Spleen (tissue), 11 donors: ENCODE measurements around the gene ICAM4. TPM values are rescaled to one million over a fixed set of nuclear protein-coding genes. Genes with fewer than 3 reads are reported as not detected.

Source experiments
- DNase-seq: peaks from one replicate; pipeline ENCODE4 v3.0.0-alpha.2; 2020
- H3K27ac ChIP-seq, 8 donors: fragments of 200-600 bp; sonication (generic) in 7 of 8; 1 replicate in 4 of 8; 2 replicates in 4 of 8; pipeline versions ENCODE4 v1.5.0 to v1.8.0; 2016 to 2021; ENCODE audit warnings: inconsistent platforms in 4 of 8, mild to moderate bottlenecking in 4 of 8, moderate library complexity in 1 of 8
- H3K27me3 ChIP-seq, 7 donors: fragments of 200-600 bp; sonication (generic) in 6 of 7; replicated peaks in 1 of 7; 1 replicate in 4 of 7; 2 replicates in 3 of 7; pipeline versions ENCODE4 v1.5.0 to v1.8.0; 2016 to 2021; ENCODE audit warnings: inconsistent platforms in 3 of 7, mild to moderate bottlenecking in 1 of 7
- H3K36me3 ChIP-seq, 6 donors: fragments of 200-600 bp; sonication (generic) in 5 of 6; 1 replicate in 4 of 6; 2 replicates in 2 of 6; pipeline versions ENCODE4 v1.5.0 to v1.8.0; 2016 to 2021; ENCODE audit warnings: inconsistent platforms in 2 of 6
- H3K4me1 ChIP-seq, 6 donors: fragments of 200-600 bp; sonication (generic) in 5 of 6; 1 replicate in 3 of 6; 2 replicates in 3 of 6; pipeline versions ENCODE4 v1.5.0 to v1.8.0; 2016 to 2021; ENCODE audit warnings: inconsistent platforms in 3 of 6
- H3K4me3 ChIP-seq, 8 donors: fragments of 200-600 bp; sonication (generic) in 7 of 8; 1 replicate in 4 of 8; 2 replicates in 4 of 8; pipeline versions ENCODE4 v1.5.0 to v1.8.0; 2016 to 2021; ENCODE audit warnings: inconsistent platforms in 4 of 8, mild to moderate bottlenecking in 4 of 8, moderate library complexity in 2 of 8
- H3K9me3 ChIP-seq, 8 donors: fragments of 200-600 bp; sonication (generic) in 7 of 8; 1 replicate in 4 of 8; 2 replicates in 4 of 8; pipeline versions ENCODE4 v1.5.0 to v1.8.0; 2016 to 2021; ENCODE audit warnings: inconsistent platforms in 4 of 8
- POLR2A ChIP-seq, 3 donors: fragments of 450-650 bp; IDR thresholded peaks; one replicate each; pipeline ENCODE4 v1.5.1; 2017; ENCODE audit warnings: antibody characterized with exemption in 3 of 3, mild to moderate bottlenecking in 1 of 3
- POLR2AphosphoS5 ChIP-seq, 3 donors: sonication (generic); formaldehyde crosslinking; IDR thresholded peaks; one replicate each; pipeline ENCODE4 v1.5.1; 2017; ENCODE audit warnings: antibody characterized with exemption in 3 of 3
- WGBS, 5 donors: extraction: QIAGEN DNeasy Blood & Tissue Kit in 3 of 5; methylation state at CpG; one replicate each; pipeline versions ENCODE4 v1.1.5 to v1.1.7; 2013 to 2018; 5-methylcytosine and 5-hydroxymethylcytosine counted together
- intact Hi-C: fragments of 100-400 bp; cut with DNase I; formaldehyde crosslinking; loops from one replicate; pipeline ENCODE4 v1.15.0; 2023; ENCODE audit warnings: low total_unique reads
- polyA plus RNA-seq, 3 donors: library from polyadenylated mRNA; stranded (reverse); fragments of 200-250 nt; gene quantifications; one replicate each; pipeline ENCODE4 v1.2.1, GENCODE V29; 2013
- total RNA-seq, 7 donors: library from RNA; depleted of rRNA in 3 of 7; stranded (reverse); fragments of >200 nt in 3 of 7; fragmentation: NEBNext Ultra II Directional in 4 of 7; extraction: Animal tissue kit (Norgen Biotek cat#: 25700) in 4 of 7; gene quantifications; one replicate each; pipeline versions ENCODE4 v1.1.0 to v1.2.1, GENCODE V29; 2016 to 2021
- TF ChIP-seq, protein P1 (sequence below), 11 experiments: fragments of 200-600 bp in 7 of 11; fragments of 450-650 bp in 4 of 11; sonication (generic) in 4 of 11; IDR thresholded peaks in 8 of 11; conservative IDR thresholded peaks in 3 of 11; 1 replicate in 7 of 11; 2 replicates in 4 of 11; pipeline versions ENCODE4 v1.4.0 to v1.8.0; 2016 to 2021; ENCODE audit warnings: antibody characterized with exemption in 11 of 11, inconsistent platforms in 4 of 11, mild to moderate bottlenecking in 1 of 11
- donor health status: healthy with polysubstance abuse.
- donor health status: DM: no; HTN: no; CAD: no; lungs with moderate emphysema.
- donor health status: DM: no; HTN: no; CAD: no.
- donor health status: Bipolar disorder and iron deficiency.
- donor health status: healthy.
- donor health status: DM: no; HTN: no; CAD: no.
- donor health status: DM: yes; HTN: yes; CAD: no.

ICAM4 gene
- total and polyA plus RNA-seq, 10 donors: 0.48 to 3.7 (median 1.3) TPM

DNA sequence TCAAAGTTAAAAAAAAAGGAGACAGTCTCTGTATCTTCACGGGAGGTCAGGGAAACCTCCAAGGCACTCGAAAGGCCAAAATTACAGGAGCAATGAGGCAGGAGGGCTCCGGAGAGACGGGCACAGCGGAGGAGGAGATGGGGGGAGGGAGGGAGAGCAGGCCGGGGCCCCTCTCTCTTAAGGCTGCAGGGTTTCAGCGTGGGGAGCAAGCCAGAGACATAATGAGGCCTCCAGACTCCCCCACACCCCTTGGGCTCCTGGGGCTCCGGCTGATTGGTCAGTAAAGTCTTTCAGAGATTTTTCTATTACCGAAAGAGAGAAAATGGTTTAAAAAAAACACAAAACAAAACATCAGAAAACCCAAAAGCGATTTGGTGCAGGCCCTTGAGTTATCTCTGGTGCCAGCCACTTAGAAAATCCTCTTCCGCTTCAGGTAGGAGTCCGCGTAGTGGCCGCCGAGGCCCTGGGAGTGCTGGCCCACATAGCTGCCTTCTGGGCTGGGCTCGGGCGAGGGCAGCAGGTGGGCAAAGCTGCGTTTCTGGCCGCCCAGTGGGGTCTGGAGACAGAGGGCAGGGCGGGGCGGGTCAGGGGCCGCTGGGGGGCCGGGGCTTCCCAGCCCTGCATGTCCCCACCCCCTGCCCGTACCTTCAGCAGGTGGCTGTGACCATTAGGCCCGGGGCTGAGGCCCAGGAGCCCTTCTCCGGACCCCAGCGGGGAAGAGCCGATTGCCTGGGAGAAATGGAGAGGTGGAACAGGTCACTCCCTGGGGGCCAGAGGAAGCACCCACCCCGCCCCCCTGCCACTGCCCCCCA lies 30.5 kb downstream of the ICAM4 start:
- peak overlapping the region in 1 of 8 donors; percentile 77 for H3K27ac ChIP-seq
- H3K9me3 ChIP-seq: no peaks in the 10 kb centered on the region
- H3K36me3 ChIP-seq: peaks cover 0 to 75% (median 59%) of the 10 kb centered on the region in 6 donors
- peaks cover 12 to 26% (median 21%) of the 10 kb centered on the region in 6 donors for H3K4me1 ChIP-seq
- no peak for DNase-seq
- H3K4me3 ChIP-seq: no peak overlapping the region
- WGBS, 5 donors: 79 to 92% (median 88%) methylated on average over 20 to 29 of the region's 29 CpGs
- H3K27me3 ChIP-seq: no peaks in the 10 kb centered on the region
- intact Hi-C loops: no loop called here
- TF ChIP-seq, protein P1, sequence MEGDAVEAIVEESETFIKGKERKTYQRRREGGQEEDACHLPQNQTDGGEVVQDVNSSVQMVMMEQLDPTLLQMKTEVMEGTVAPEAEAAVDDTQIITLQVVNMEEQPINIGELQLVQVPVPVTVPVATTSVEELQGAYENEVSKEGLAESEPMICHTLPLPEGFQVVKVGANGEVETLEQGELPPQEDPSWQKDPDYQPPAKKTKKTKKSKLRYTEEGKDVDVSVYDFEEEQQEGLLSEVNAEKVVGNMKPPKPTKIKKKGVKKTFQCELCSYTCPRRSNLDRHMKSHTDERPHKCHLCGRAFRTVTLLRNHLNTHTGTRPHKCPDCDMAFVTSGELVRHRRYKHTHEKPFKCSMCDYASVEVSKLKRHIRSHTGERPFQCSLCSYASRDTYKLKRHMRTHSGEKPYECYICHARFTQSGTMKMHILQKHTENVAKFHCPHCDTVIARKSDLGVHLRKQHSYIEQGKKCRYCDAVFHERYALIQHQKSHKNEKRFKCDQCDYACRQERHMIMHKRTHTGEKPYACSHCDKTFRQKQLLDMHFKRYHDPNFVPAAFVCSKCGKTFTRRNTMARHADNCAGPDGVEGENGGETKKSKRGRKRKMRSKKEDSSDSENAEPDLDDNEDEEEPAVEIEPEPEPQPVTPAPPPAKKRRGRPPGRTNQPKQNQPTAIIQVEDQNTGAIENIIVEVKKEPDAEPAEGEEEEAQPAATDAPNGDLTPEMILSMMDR (IDR thresholded peaks at IDR 0.05 in 8 of 11, conservative IDR thresholded peaks at IDR 0.05 in 3 of 11): no peak
- TF ChIP-seq POLR2AphosphoS5 (IDR thresholded peaks at IDR 0.05): no peak
- no peak for TF ChIP-seq POLR2A (IDR thresholded peaks at IDR 0.05)

DNA sequence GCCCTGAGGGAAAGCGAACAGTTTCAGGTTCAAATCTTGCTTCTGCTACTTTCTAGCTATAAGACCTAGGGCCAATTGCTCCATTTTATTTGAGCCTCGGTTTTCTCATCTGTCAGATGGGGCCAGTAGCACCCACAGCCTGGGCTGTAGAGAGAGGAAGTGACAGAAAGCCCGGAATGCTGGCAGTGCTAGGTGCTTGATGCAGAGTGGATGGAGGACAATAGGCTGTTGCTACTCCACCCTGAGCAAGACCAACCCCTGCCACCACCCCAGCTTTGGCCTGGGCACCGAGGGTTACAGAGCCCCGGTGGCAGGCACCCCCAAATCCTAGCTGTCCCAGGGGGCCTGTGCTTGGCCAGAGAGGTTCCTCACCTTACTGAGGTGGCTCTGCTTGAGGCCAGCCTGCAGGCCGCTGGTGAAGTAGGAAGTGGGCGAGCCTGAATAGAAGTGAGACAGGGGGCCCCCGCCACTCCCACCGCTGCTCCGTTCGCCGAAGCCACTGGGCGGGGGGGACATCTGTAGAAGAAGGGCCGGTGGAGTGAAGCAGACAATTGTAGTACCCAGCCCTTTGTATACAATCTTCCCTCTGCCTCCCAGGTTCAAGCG lies 31.2 kb downstream of the ICAM4 start:
- Histone ChIP-seq H3K9me3 (no peaks in the 10 kb centered on the region), H3K4me1 (peaks cover 12 to 26% (median 21%) of the 10 kb centered on the region in 6 donors), H3K36me3 (peaks cover 0 to 76% (median 66%) of the 10 kb centered on the region in 6 donors), H3K27me3 (no peaks in the 10 kb centered on the region), H3K27ac (no peak overlapping the region), H3K4me3 (no peak overlapping the region)
- TF ChIP-seq POLR2A (IDR thresholded peaks at IDR 0.05): no peak
- TF ChIP-seq POLR2AphosphoS5 (IDR thresholded peaks at IDR 0.05): no peak
- TF ChIP-seq, protein P1 (IDR thresholded peaks at IDR 0.05 in 8 of 11, conservative IDR thresholded peaks at IDR 0.05 in 3 of 11): no peak
- intact Hi-C loops: no loop called here
- 90 to 96% (median 92%) methylated on average over 12 to 15 of the region's 15 CpGs for WGBS, 5 donors
- DNase-seq: no peak

DNA sequence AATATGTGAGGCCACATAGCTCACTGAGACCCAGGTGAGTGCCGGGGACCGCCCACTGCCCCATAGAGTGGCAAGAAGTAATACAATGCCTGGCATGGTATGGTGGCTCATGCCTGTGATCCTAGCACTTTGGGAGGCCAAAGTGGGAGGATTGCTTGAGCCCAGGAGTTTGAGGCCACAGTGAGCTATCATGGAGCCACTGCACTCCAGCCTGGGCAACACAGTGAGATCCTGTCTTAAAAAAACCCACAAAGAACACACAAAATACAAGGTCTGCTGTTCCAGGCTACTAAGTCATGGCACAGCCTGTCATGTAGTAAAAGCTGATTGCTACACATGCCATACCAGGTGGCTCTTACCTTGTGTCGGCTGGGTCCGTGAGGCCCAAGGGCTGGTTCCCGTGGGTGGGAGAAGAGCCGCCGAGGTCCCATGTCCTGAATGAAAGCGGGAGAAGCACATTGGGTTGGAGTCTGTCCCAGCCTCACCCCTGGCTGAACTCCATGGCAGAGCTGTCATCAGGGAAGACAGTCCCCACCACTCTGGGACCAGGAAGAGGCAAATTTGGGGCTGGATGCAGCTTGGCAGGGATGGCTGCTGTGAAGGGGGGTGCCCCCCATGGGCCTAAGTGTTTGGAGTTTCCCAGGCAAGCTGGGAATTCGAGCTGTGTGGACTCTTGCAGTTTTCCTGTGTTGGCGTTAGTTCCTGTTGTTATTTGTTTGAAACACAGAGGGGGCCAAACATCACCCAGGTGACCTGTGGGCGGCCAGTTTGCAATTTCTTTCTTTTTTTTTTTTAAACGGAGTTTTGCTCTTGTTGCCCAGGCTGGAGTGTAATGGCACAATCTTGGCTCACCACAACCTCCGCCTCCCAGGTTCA lies 32.3 kb downstream of the ICAM4 start:
- H3K4me3 ChIP-seq: no peak overlapping the region
- 88 to 94% (median 91%) methylated on average over 13 of the region's 13 CpGs for WGBS, 5 donors
- no peak overlapping the region for H3K27ac ChIP-seq
- no peaks in the 10 kb centered on the region for H3K9me3 ChIP-seq
- intact Hi-C loops: no loop called here
- peaks cover 12 to 26% (median 21%) of the 10 kb centered on the region in 6 donors for H3K4me1 ChIP-seq
- TF ChIP-seq POLR2A (IDR thresholded peaks at IDR 0.05): no peak
- TF ChIP-seq POLR2AphosphoS5 (IDR thresholded peaks at IDR 0.05): no peak
- TF ChIP-seq, protein P1 (IDR thresholded peaks at IDR 0.05 in 8 of 11, conservative IDR thresholded peaks at IDR 0.05 in 3 of 11): no peak
- no peak for DNase-seq
- no peaks in the 10 kb centered on the region for H3K27me3 ChIP-seq
- H3K36me3 ChIP-seq: peaks cover 0 to 83% (median 76%) of the 10 kb centered on the region in 6 donors
